SK-N-SH (cell line): ENCODE measurements around the gene IGDCC3. TPM values are rescaled to one million over a fixed set of nuclear protein-coding genes. Genes with fewer than 3 reads are reported as not detected.

Experiments
- CTCF ChIA-PET: fragments of 300-600, 350-600 bp; formaldehyde crosslinking; extraction: SDS; loops from one replicate; lab custom pipeline; 2021; lab: Yijun Ruan, JAX
- POLR2A ChIA-PET: fragments of 350-600 bp; sonication (Branson Sonifier 250); formaldehyde crosslinking; extraction: SDS; loops from one replicate; lab custom pipeline; 2020; ENCODE audit warnings: antibody characterized with exemption, inconsistent platforms; lab: Yijun Ruan, JAX
- DNase-seq: peaks from one replicate; pipeline ENCODE4 v3.0.0; 2012
- H2AFZ ChIP-seq: fragments of 200-600 bp; sonication (generic); 2 replicates; pipeline ENCODE4 v1.8.1; 2016; ENCODE audit warnings: antibody characterized with exemption, mild to moderate bottlenecking, low read depth
- H3F3A ChIP-seq: fragments of 200-600 bp; sonication (generic); replicated peaks from 2 replicates; pipeline ENCODE3; 2016; ENCODE audit warnings: antibody characterized with exemption, mild to moderate bottlenecking; ENCODE audit not compliant: insufficient read depth
- H3K27ac ChIP-seq, 2 experiments: fragments of 200-500 bp in 1 of 2; fragments of 200-600 bp in 1 of 2; sonication (Bioruptor generic) in 1 of 2; sonication (generic), shearing (Covaris generic) in 1 of 2; 2 replicates each; pipeline versions ENCODE4 v1.5.1 to v1.6.1; 2014 to 2016; ENCODE audit warnings: low read depth in 2 of 2, inconsistent platforms in 1 of 2, low read length in 1 of 2, mild to moderate bottlenecking in 1 of 2, mixed read lengths in 1 of 2
- H3K27me3 ChIP-seq: fragments of 200-600 bp; sonication (generic), shearing (Covaris generic); 2 replicates; pipeline ENCODE4 v1.6.1; 2016; ENCODE audit warnings: mixed run types; ENCODE audit not compliant: insufficient read depth
- H3K36me3 ChIP-seq, 2 experiments: fragments of 200-500 bp in 1 of 2; fragments of 200-600 bp in 1 of 2; sonication (Bioruptor generic) in 1 of 2; sonication (generic) in 1 of 2; replicated peaks in 1 of 2; 2 replicates each; pipeline versions ENCODE3 to v1.5.1; 2014 to 2016; ENCODE audit warnings: low read length in 1 of 2, mild to moderate bottlenecking in 1 of 2; ENCODE audit not compliant: insufficient read depth in 2 of 2, control insufficient read depth in 1 of 2
- H3K4me1 ChIP-seq, 2 experiments: fragments of 200-500 bp in 1 of 2; fragments of 200-600 bp in 1 of 2; sonication (Bioruptor generic) in 1 of 2; sonication (generic), shearing (Covaris generic) in 1 of 2; 2 replicates each; pipeline versions ENCODE4 v1.5.1 to v1.6.1; 2014 to 2016; ENCODE audit warnings: low read depth in 1 of 2, low read length in 1 of 2, mixed run types in 1 of 2; ENCODE audit not compliant: insufficient read depth in 2 of 2, control insufficient read depth in 1 of 2
- H3K4me2 ChIP-seq: fragments of 200-600 bp; sonication (generic), shearing (Covaris generic); 2 replicates; pipeline ENCODE4 v1.6.1; 2017; ENCODE audit warnings: mixed run types
- H3K4me3 ChIP-seq, 2 experiments: fragments of 200-500 bp in 1 of 2; fragments of 200-600 bp in 1 of 2; sonication (Bioruptor generic) in 1 of 2; sonication (generic), shearing (Covaris generic) in 1 of 2; 2 replicates each; pipeline versions ENCODE4 v1.5.1 to v1.8.1; 2014 to 2016; ENCODE audit warnings: low read depth in 2 of 2, inconsistent platforms in 1 of 2, low read length in 1 of 2, mild to moderate bottlenecking in 1 of 2, mixed read lengths in 1 of 2, moderate library complexity in 1 of 2
- H3K79me2 ChIP-seq: fragments of 200-600 bp; sonication (generic); 2 replicates; pipeline ENCODE4 v1.8.1; 2017; ENCODE audit warnings: mild to moderate bottlenecking; ENCODE audit not compliant: insufficient read depth
- H3K9ac ChIP-seq: fragments of 200-600 bp; sonication (generic); 2 replicates; pipeline ENCODE4 v1.6.1; 2017; ENCODE audit warnings: mixed run types
- H3K9me2 ChIP-seq: fragments of 200-600 bp; sonication (generic); 2 replicates; pipeline ENCODE4 v1.6.1; 2017; ENCODE audit warnings: mixed run types
- H3K9me3 ChIP-seq: fragments of 200-600 bp; sonication (generic); 2 replicates; pipeline ENCODE4 v1.6.1; 2017; ENCODE audit warnings: mixed run types, mild to moderate bottlenecking, moderate library complexity
- H4K20me1 ChIP-seq: fragments of 200-600 bp; sonication (generic); 2 replicates; pipeline ENCODE4 v1.6.1; 2017; ENCODE audit warnings: mild to moderate bottlenecking, mixed run types; ENCODE audit not compliant: insufficient read depth
- CTCF ChIP-seq: fragments of 200-600 bp; sonication (generic); IDR thresholded peaks from 2 replicates; pipeline ENCODE4 v1.6.1; 2017; ENCODE audit warnings: antibody characterized with exemption, mild to moderate bottlenecking, moderate library complexity
- ELF1 ChIP-seq: IDR thresholded peaks from 2 replicates; pipeline ENCODE4 v1.4.0; 2012
- FOXM1 ChIP-seq: IDR thresholded peaks from 2 replicates; pipeline ENCODE4 v1.4.0; 2012; ENCODE audit warnings: low read depth, mild to moderate bottlenecking
- JUND ChIP-seq: IDR thresholded peaks from 2 replicates; pipeline ENCODE4 v1.4.0; 2012
- REST ChIP-seq: IDR thresholded peaks from 2 replicates; pipeline ENCODE4 v1.6.1; 2012; ENCODE audit warnings: mild to moderate bottlenecking, low read depth, low read length, moderate library complexity
- SMC3 ChIP-seq: IDR thresholded peaks from 2 replicates; pipeline ENCODE4 v1.6.1; 2012; ENCODE audit warnings: low read depth, low read length, improper control_type of control experiment
- TCF12 ChIP-seq: IDR thresholded peaks from 2 replicates; pipeline ENCODE4 v1.4.0; 2012
- WGBS: methylation state at CpG from one replicate; pipeline ENCODE4 v1.1.6; 2017; ENCODE audit warnings: low lambda C conversion rate; 5-methylcytosine and 5-hydroxymethylcytosine counted together
- polyA plus RNA-seq, 3 experiments: library from polyadenylated mRNA; depleted of rRNA; stranded (reverse); fragments of >200 nt; gene quantifications; 2 replicates each; pipeline ENCODE4 v1.2.3, GENCODE V29; 2012
- TF ChIP-seq, protein P1 (sequence below): IDR thresholded peaks from 2 replicates; pipeline ENCODE4; 2012

IGDCC3 gene
- polyA plus RNA-seq, 1 of the 3 experiments (the other 2 are of a cell fraction) = 0.43 TPM

- no peak for TF ChIP-seq REST
- TF ChIP-seq FOXM1 = no peak
- TF ChIP-seq ELF1 = no peak
- TF ChIP-seq SMC3 = no peak
- TF ChIP-seq, protein P1, sequence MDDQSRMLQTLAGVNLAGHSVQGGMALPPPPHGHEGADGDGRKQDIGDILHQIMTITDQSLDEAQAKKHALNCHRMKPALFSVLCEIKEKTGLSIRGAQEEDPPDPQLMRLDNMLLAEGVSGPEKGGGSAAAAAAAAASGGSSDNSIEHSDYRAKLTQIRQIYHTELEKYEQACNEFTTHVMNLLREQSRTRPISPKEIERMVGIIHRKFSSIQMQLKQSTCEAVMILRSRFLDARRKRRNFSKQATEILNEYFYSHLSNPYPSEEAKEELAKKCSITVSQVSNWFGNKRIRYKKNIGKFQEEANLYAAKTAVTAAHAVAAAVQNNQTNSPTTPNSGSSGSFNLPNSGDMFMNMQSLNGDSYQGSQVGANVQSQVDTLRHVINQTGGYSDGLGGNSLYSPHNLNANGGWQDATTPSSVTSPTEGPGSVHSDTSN = no peak
Observed at GRCh38 chr15:65310431-65311137, 67.2 kb downstream of the IGDCC3 start (continued).

GRCh38 chr15:65309882-65310418 is 67.9 kb downstream of the IGDCC3 start:
- TF ChIP-seq REST (no peak), JUND (no peak), CTCF (no peak), TCF12 (no peak)
- 86% methylated on average over 12 of the region's 12 CpGs for WGBS
- Histone ChIP-seq H2AFZ (no peak overlapping the region), H3K9ac (no peak overlapping the region), H3K4me3 (no peak overlapping the region), H3K4me1 (peaks cover 0 to 11% of the 10 kb centered on the region in 2 experiments; a peak in 1 of 4 replicates), H3K9me3 (no peaks in the 10 kb centered on the region), H3K9me2 (no peaks in the 10 kb centered on the region), H3F3A (peaks cover 19% of the 10 kb centered on the region), H3K36me3 (no peaks in the 10 kb centered on the region), H3K79me2 (no peaks in the 10 kb centered on the region), H4K20me1 (peaks cover 4% of the 10 kb centered on the region; the same call in 1 of the 2 replicates), H3K27me3 (no peaks in the 10 kb centered on the region; the same call in 1 of the 2 replicates), H3K4me2 (no peak overlapping the region), H3K27ac (no peak overlapping the region)
- ChIA-PET CTCF (interaction anchor here (1.0 to 1.8 kb wide), 5 partner anchors 9 to 91 kb away, joined by 3 to 6 read pairs (median 5); no protein-coding TSS in a partner anchor), POLR2A (interaction anchor here (1.7 kb wide), 1 partner anchor 24 kb away, joined by 4 read pairs; the partner anchor contains the start of gene PARP16)
- DNase-seq = no peak
